Measurements from ENCODE around the gene KRT76.

DNA sequence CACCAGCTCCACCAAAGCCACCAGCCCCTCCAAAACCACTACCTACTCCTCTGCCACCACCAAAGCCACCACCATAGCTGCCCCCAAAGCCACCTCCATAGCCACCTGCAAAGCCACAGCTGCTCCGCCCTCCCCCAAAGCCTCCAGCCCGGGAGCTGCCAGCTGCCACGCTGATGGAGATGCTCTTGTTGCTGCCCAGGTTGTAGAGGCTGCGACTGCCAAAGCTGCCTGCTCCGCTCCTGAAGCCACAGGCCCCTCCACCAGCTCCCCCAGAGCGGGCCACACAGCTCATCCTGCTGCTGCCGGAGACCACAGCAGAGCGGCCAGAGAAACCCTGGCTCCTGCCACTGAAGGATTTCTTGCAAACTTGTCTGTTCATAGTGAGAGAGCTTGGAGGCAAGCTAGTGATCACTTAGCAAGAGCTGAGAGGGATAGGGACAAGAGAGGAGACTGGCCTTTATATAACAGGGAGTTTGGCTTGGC, at the start of gene KRT76:
- TF ChIP-seq POLR2A (IDR thresholded peaks at IDR 0.05; ENCODE audit: extremely low read depth, insufficient read length) = no peak
- no peak for TF ChIP-seq CTCF (IDR thresholded peaks at IDR 0.05; ENCODE audit: low read depth, low read length)
- TF ChIP-seq, protein P1, sequence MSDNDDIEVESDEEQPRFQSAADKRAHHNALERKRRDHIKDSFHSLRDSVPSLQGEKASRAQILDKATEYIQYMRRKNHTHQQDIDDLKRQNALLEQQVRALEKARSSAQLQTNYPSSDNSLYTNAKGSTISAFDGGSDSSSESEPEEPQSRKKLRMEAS (IDR thresholded peaks at IDR 0.05; ENCODE audit: low read depth, low read length) = no peak
- TF ChIP-seq MYC (IDR thresholded peaks at IDR 0.05; ENCODE audit: low read depth, low read length) = no peak

Measured in NB4 (cell line).